ENCODE data around the gene VDAC1.

Gene VDAC1

DNA sequence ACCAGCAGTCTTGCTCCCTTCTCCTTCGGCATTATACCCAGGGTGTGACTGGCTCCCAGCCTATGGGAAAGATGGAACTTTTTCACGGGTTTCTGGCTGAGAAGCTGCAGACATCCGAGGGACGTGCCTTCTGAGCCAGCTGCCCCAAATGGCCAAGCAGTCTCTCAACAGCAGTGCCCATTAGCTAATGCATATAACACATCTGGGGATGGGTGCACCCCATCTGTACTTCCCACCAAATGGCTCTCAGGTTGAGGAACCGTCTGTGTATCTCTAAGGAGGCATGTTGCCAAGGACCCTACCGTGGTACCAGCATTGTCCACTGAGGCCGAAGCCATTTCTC lies 61.3 kb downstream of the VDAC1 start:
- no peak overlapping the region for H3K9ac ChIP-seq (ENCODE audit: low read length)
- no peak overlapping the region for H2AFZ ChIP-seq (ENCODE audit: low read depth, low read length)
- DNase-seq: no peak
- WGBS: 95% methylated on average over 7 of the region's 7 CpGs
- peaks cover 0 to 54% of the 10 kb centered on the region in 2 experiments for H3K27me3 ChIP-seq (ENCODE audit: control insufficient read depth in 1 of 2, insufficient read depth in 1 of 2, low read length in 2 of 2)
- no peak overlapping the region for H3K4me2 ChIP-seq (ENCODE audit: low read length, poor library complexity, severe bottlenecking)
- H2BK120ac ChIP-seq (ENCODE audit: low read depth, low read length): no peak overlapping the region
- H3K27ac ChIP-seq (ENCODE audit: low read length, poor library complexity, severe bottlenecking): no peak overlapping the region
- no peak overlapping the region for H2BK5ac ChIP-seq (ENCODE audit: low read depth, low read length, poor library complexity, severe bottlenecking)
- H4K8ac ChIP-seq (ENCODE audit: low read length): no peak overlapping the region
- no peaks in the 10 kb centered on the region for H3K79me1 ChIP-seq (replicated peaks; ENCODE audit: low read length, poor library complexity, severe bottlenecking)
- no peaks in the 10 kb centered on the region for H3K9me3 ChIP-seq (ENCODE audit: control insufficient read depth, low read length)
- H3K4ac ChIP-seq (ENCODE audit: low read depth in 1 of 2, low read length in 2 of 2): no peak overlapping the region
- H2BK15ac ChIP-seq (ENCODE audit: low read depth, poor library complexity, severe bottlenecking): no peak overlapping the region
- H3K36me3 ChIP-seq (ENCODE audit: control insufficient read depth in 1 of 2, insufficient read depth in 2 of 2, low read depth in 1 of 2, low read length in 2 of 2): no peaks in the 10 kb centered on the region
- H3K18ac ChIP-seq (ENCODE audit: low read depth in 1 of 2, low read length in 2 of 2): no peak overlapping the region
- no peak overlapping the region for H2BK12ac ChIP-seq (ENCODE audit: low read length in 2 of 2)
- H4K91ac ChIP-seq (ENCODE audit: low read length): no peak overlapping the region
- H3K4me1 ChIP-seq (ENCODE audit: control insufficient read depth, insufficient read depth, low read depth, low read length): no peaks in the 10 kb centered on the region
- no peak overlapping the region for H3K14ac ChIP-seq (ENCODE audit: low read length in 2 of 2)
- no peak overlapping the region for H3K4me3 ChIP-seq (ENCODE audit: insufficient read depth in 1 of 2, low read depth in 1 of 2, low read length in 2 of 2)
- H3K23ac ChIP-seq (ENCODE audit: low read length in 2 of 2): no peak overlapping the region
- H2AK5ac ChIP-seq (ENCODE audit: low read length, severe bottlenecking): no peak overlapping the region

DNA sequence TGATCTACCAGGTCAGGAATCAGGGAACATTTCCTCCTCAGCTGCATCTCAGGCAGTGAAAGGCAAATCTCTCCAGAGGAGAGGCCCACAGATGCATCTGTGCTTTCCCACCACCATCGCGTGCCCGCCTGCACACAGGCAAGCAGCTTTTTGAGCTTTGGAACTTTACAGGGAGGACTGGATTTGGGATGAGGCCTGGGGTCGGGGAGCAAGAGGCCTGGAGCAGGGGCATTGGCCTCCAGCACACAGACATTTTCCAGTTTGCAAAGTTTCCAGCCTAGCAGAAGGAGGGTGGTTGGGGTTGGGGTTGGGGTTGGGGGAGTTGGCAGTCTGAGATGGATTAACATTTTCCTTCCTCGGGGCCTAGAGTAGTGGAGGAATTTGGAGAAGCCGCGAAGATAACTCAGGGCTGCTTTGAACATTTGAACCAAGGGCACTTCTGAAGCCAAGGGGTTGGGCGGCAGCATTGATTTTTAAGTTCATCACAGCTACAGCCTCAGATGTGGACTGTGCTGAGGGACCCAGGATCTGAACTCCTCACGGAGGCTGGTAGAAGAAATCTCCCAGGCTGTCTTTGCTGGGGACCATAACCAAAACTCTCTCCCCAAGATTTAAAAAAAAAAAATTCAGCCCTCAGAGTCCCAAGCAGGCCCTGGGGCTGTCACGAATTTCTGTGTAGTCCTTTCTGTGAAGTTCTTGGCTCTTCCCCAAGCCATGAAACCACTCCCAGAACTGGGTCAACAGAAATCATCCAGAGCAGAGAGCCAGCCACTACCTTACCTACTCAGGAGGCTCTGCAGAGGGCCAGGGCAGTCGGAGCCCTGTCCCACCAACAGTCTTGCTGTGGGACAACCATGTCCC lies 61.9 kb downstream of the VDAC1 start:
- no peak overlapping the region for H2BK15ac ChIP-seq (ENCODE audit: low read depth, poor library complexity, severe bottlenecking)
- H2BK120ac ChIP-seq (ENCODE audit: low read depth, low read length): no peak overlapping the region
- no peak overlapping the region for H3K23ac ChIP-seq (ENCODE audit: low read length in 2 of 2)
- H3K9me3 ChIP-seq (ENCODE audit: control insufficient read depth, low read length): no peaks in the 10 kb centered on the region
- no peaks in the 10 kb centered on the region for H3K4me1 ChIP-seq (ENCODE audit: control insufficient read depth, insufficient read depth, low read depth, low read length)
- H3K27ac ChIP-seq (ENCODE audit: low read length, poor library complexity, severe bottlenecking): no peak overlapping the region
- WGBS: 86% methylated on average over 11 of the region's 11 CpGs
- H3K14ac ChIP-seq (ENCODE audit: low read length in 2 of 2): no peak overlapping the region
- no peak overlapping the region for H3K9ac ChIP-seq (ENCODE audit: low read length)
- no peaks in the 10 kb centered on the region for H3K36me3 ChIP-seq (ENCODE audit: control insufficient read depth in 1 of 2, insufficient read depth in 2 of 2, low read depth in 1 of 2, low read length in 2 of 2)
- no peak overlapping the region for H4K8ac ChIP-seq (ENCODE audit: low read length)
- no peak overlapping the region for H2AFZ ChIP-seq (ENCODE audit: low read depth, low read length)
- H3K4ac ChIP-seq (ENCODE audit: low read depth in 1 of 2, low read length in 2 of 2): no peak overlapping the region
- H2BK12ac ChIP-seq (ENCODE audit: low read length in 2 of 2): no peak overlapping the region
- H4K91ac ChIP-seq (ENCODE audit: low read length): no peak overlapping the region
- no peak overlapping the region for H2BK5ac ChIP-seq (ENCODE audit: low read depth, low read length, poor library complexity, severe bottlenecking)
- DNase-seq: no peak
- H3K18ac ChIP-seq (ENCODE audit: low read depth in 1 of 2, low read length in 2 of 2): no peak overlapping the region
- H2AK5ac ChIP-seq (ENCODE audit: low read length, severe bottlenecking): no peak overlapping the region
- no peak overlapping the region for H3K4me3 ChIP-seq (ENCODE audit: insufficient read depth in 1 of 2, low read depth in 1 of 2, low read length in 2 of 2)
- no peak overlapping the region for H3K4me2 ChIP-seq (ENCODE audit: low read length, poor library complexity, severe bottlenecking)
- peaks cover 0 to 50% of the 10 kb centered on the region in 2 experiments for H3K27me3 ChIP-seq (ENCODE audit: control insufficient read depth in 1 of 2, insufficient read depth in 1 of 2, low read length in 2 of 2)
- H3K79me1 ChIP-seq (replicated peaks; ENCODE audit: low read length, poor library complexity, severe bottlenecking): no peaks in the 10 kb centered on the region

DNA sequence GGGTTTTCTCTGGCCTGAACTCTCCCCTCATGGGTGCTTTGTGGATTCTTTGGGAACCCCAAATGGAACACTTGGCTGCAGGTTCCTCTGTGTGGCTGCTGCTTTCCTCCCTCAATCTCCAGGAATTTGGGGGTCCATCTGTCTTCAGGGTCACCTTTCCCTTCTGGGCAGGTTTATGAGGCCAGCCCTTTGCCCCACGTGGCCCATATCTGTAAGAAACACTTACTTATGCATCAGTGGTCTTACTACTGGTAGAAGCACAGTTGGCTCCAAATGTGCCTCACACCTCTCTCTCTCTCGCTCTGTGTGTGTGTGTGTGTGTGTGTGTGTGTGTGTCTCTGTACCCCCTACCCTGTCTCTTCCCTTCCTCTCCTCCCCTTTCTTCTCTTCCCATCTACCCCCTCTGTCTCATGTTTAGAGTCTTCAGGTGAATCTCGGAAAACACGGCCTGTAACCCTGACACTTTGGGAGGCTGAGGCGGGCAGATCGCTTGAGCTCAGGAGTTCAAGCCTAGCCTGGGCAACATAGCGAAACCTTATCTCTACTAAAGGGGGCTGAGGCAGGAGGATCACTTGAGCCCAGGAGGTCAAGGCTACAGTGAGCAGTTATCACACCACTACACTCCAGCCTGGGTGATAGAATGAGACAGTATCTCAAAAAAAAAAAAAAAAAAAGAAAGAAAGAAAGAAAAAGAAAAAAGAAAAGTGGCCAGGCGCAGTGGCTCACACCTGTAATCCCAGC lies 63.1 kb downstream of the VDAC1 start:
- Histone ChIP-seq H4K8ac (ENCODE audit: low read length) (no peak overlapping the region), H3K4me1 (ENCODE audit: control insufficient read depth, insufficient read depth, low read depth, low read length) (no peaks in the 10 kb centered on the region), H3K9me3 (ENCODE audit: control insufficient read depth, low read length) (no peaks in the 10 kb centered on the region), H3K4ac (ENCODE audit: low read depth in 1 of 2, low read length in 2 of 2) (no peak overlapping the region), H3K27me3 (ENCODE audit: control insufficient read depth in 1 of 2, insufficient read depth in 1 of 2, low read length in 2 of 2) (peaks cover 0 to 38% of the 10 kb centered on the region in 2 experiments), H3K4me3 (ENCODE audit: insufficient read depth in 1 of 2, low read depth in 1 of 2, low read length in 2 of 2) (no peak overlapping the region), H2BK15ac (ENCODE audit: low read depth, poor library complexity, severe bottlenecking) (no peak overlapping the region), H3K27ac (ENCODE audit: low read length, poor library complexity, severe bottlenecking) (no peak overlapping the region), H3K23ac (ENCODE audit: low read length in 2 of 2) (no peak overlapping the region), H2AK5ac (ENCODE audit: low read length, severe bottlenecking) (no peak overlapping the region), H2AFZ (ENCODE audit: low read depth, low read length) (no peak overlapping the region), H3K36me3 (ENCODE audit: control insufficient read depth in 1 of 2, insufficient read depth in 2 of 2, low read depth in 1 of 2, low read length in 2 of 2) (no peaks in the 10 kb centered on the region), H3K9ac (ENCODE audit: low read length) (no peak overlapping the region), H4K91ac (ENCODE audit: low read length) (no peak overlapping the region), H2BK120ac (ENCODE audit: low read depth, low read length) (no peak overlapping the region), H3K79me1 (replicated peaks; ENCODE audit: low read length, poor library complexity, severe bottlenecking) (no peaks in the 10 kb centered on the region), H3K14ac (ENCODE audit: low read length in 2 of 2) (no peak overlapping the region), H2BK12ac (ENCODE audit: low read length in 2 of 2) (no peak overlapping the region), H2BK5ac (ENCODE audit: low read depth, low read length, poor library complexity, severe bottlenecking) (no peak overlapping the region), H3K4me2 (ENCODE audit: low read length, poor library complexity, severe bottlenecking) (no peak overlapping the region), H3K18ac (ENCODE audit: low read depth in 1 of 2, low read length in 2 of 2) (no peak overlapping the region)
- WGBS: 93% methylated on average over 5 of the region's 8 CpGs
- no peak for DNase-seq

DNA sequence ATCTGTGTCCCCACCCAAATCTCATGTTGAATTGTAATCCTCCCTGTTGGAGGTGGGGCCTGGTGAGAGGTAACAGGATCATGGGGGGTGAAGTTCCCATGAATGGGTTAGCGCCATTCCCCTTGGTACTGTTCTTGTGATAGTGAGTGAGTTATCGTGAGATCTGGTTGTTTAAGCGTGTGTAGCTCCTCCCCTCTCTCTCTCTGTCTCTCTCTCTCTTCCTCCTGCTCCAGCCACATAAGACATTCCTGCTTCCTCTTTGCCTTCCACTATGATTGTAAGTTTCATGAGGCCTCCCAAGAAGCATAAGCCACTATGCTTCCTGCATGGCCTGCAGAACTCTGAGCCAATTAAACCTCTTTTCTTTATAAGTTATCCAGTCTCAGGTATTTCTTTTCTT lies 65.1 kb downstream of the VDAC1 start:
- H3K18ac ChIP-seq (ENCODE audit: low read depth in 1 of 2, low read length in 2 of 2): no peak overlapping the region

More for the DNA sequence above, 65.1 kb downstream of the VDAC1 start:
- H3K4me3 ChIP-seq (ENCODE audit: insufficient read depth in 1 of 2, low read depth in 1 of 2, low read length in 2 of 2): no peak overlapping the region
- no peak overlapping the region for H2BK12ac ChIP-seq (ENCODE audit: low read length in 2 of 2)
- no peak overlapping the region for H2AK5ac ChIP-seq (ENCODE audit: low read length, severe bottlenecking)
- H3K23ac ChIP-seq (ENCODE audit: low read length in 2 of 2): no peak overlapping the region
- no peaks in the 10 kb centered on the region for H3K79me1 ChIP-seq (replicated peaks; ENCODE audit: low read length, poor library complexity, severe bottlenecking)
- H3K4ac ChIP-seq (ENCODE audit: low read depth in 1 of 2, low read length in 2 of 2): no peak overlapping the region
- H4K8ac ChIP-seq (ENCODE audit: low read length): no peak overlapping the region
- H3K27ac ChIP-seq (ENCODE audit: low read length, poor library complexity, severe bottlenecking): no peak overlapping the region
- H3K4me2 ChIP-seq (ENCODE audit: low read length, poor library complexity, severe bottlenecking): no peak overlapping the region
- H3K36me3 ChIP-seq (ENCODE audit: control insufficient read depth in 1 of 2, insufficient read depth in 2 of 2, low read depth in 1 of 2, low read length in 2 of 2): no peaks in the 10 kb centered on the region
- no peak overlapping the region for H3K14ac ChIP-seq (ENCODE audit: low read length in 2 of 2)
- H3K9me3 ChIP-seq (ENCODE audit: control insufficient read depth, low read length): no peaks in the 10 kb centered on the region
- no peak overlapping the region for H3K9ac ChIP-seq (ENCODE audit: low read length)
- no peak overlapping the region for H2BK120ac ChIP-seq (ENCODE audit: low read depth, low read length)
- WGBS: 82% methylated on average over 2 of the region's 3 CpGs
- no peak overlapping the region for H2AFZ ChIP-seq (ENCODE audit: low read depth, low read length)
- H3K27me3 ChIP-seq (ENCODE audit: control insufficient read depth in 1 of 2, insufficient read depth in 1 of 2, low read length in 2 of 2): peaks cover 0 to 23% of the 10 kb centered on the region in 2 experiments
- no peak overlapping the region for H2BK5ac ChIP-seq (ENCODE audit: low read depth, low read length, poor library complexity, severe bottlenecking)
- no peak overlapping the region for H4K91ac ChIP-seq (ENCODE audit: low read length)
- DNase-seq: no peak
- H3K4me1 ChIP-seq (ENCODE audit: control insufficient read depth, insufficient read depth, low read depth, low read length): peaks cover 6% of the 10 kb centered on the region
- no peak overlapping the region for H2BK15ac ChIP-seq (ENCODE audit: low read depth, poor library complexity, severe bottlenecking)

All from mesenchymal stem cell (in vitro differentiated cells and primary cell).